B cell (primary cell): Measurements from ENCODE around the gene ALG2. TPM values are rescaled to one million over a fixed set of nuclear protein-coding genes. Genes with fewer than 3 reads are reported as not detected.

Experiments used
- ATAC-seq: fragments of 200-7000 bp; cut with Tn5 transposase; one replicate; pipeline ENCODE4 v1.10.0; 2021; ENCODE audit warnings: low read depth, mild to moderate bottlenecking, moderate number of reproducible peaks, moderate library complexity
- CTCF ChIA-PET: fragments of 350-600 bp; sonication (Branson Sonifier 250); formaldehyde crosslinking; loops from one replicate; lab custom pipeline; 2021; ENCODE audit warnings: antibody characterized with exemption, inconsistent platforms; lab: Charles Lee
- POLR2A ChIA-PET: fragments of 350-600 bp; sonication (Branson Sonifier 250); formaldehyde crosslinking; loops from one replicate; lab custom pipeline; 2021; ENCODE audit warnings: antibody characterized with exemption; lab: Charles Lee
- DNase-seq: peaks from one replicate; pipeline ENCODE4 v3.0.0; 2013
- H2AFZ ChIP-seq: 2 replicates; pipeline ENCODE4 v1.6.1; 2012; ENCODE audit warnings: mild to moderate bottlenecking, low read depth, low read length; ENCODE audit not compliant: insufficient read depth, poor library complexity, severe bottlenecking
- H3K27ac ChIP-seq, 2 donors: 1 replicate in 1 of 2; 2 replicates in 1 of 2; pipeline ENCODE4 v1.5.1; 2012 to 2013; ENCODE audit warnings: low read length in 2 of 2, mild to moderate bottlenecking in 2 of 2, moderate library complexity in 1 of 2
- H3K27me3 ChIP-seq, 4 experiments: fragments of 200-600 bp in 1 of 4; sonication (generic) in 1 of 4; replicated peaks in 1 of 4; 1 replicate in 2 of 4; 2 replicates in 2 of 4; pipeline versions ENCODE4 v1.6.1 to v1.7.0; 2013 to 2016; ENCODE audit warnings: low read length in 3 of 4, mild to moderate bottlenecking in 2 of 4, mixed read lengths in 1 of 4, moderate library complexity in 1 of 4; ENCODE audit not compliant: insufficient read depth in 4 of 4, control insufficient read depth in 3 of 4; ENCODE audit errors: control extremely low read depth in 1 of 4
- H3K36me3 ChIP-seq, 2 experiments: replicated peaks in 1 of 2; 1 replicate in 1 of 2; 2 replicates in 1 of 2; pipeline versions ENCODE4 v1.6.1 to v1.7.1; 2013; ENCODE audit warnings: low read length in 1 of 2; ENCODE audit not compliant: insufficient read depth in 2 of 2, control insufficient read depth in 1 of 2; ENCODE audit errors: control extremely low read depth in 1 of 2, extremely low read depth in 1 of 2
- H3K4me1 ChIP-seq, 2 donors: fragments of 200-600 bp in 1 of 2; sonication (generic) in 1 of 2; 1 replicate in 1 of 2; 2 replicates in 1 of 2; pipeline versions ENCODE4 v1.5.1 to v1.6.1; 2013 to 2017; ENCODE audit warnings: low read length in 2 of 2; ENCODE audit not compliant: control insufficient read depth in 2 of 2, insufficient read depth in 2 of 2
- H3K4me2 ChIP-seq: replicated peaks from 2 replicates; pipeline ENCODE3; 2012; ENCODE audit warnings: mild to moderate bottlenecking, low read depth, low read length; ENCODE audit not compliant: poor library complexity, severe bottlenecking
- H3K4me3 ChIP-seq, 5 experiments: fragments of 200-600 bp in 1 of 5; sonication (generic) in 1 of 5; 1 replicate in 3 of 5; 2 replicates in 2 of 5; pipeline versions ENCODE4 v1.5.1 to v1.7.0; 2011 to 2016; ENCODE audit warnings: low read length in 4 of 5, mild to moderate bottlenecking in 4 of 5, low read depth in 2 of 5, control low read depth in 1 of 5, moderate library complexity in 1 of 5; ENCODE audit not compliant: insufficient read depth in 1 of 5; ENCODE audit errors: control extremely low read depth in 1 of 5, extremely low read depth in 1 of 5
- H3K79me2 ChIP-seq: fragments of 200-600 bp; sonication (generic); one replicate; pipeline ENCODE4 v1.6.0; 2016; ENCODE audit warnings: low read length; ENCODE audit not compliant: control insufficient read depth, insufficient read depth
- H3K9ac ChIP-seq: fragments of 200-600 bp; sonication (generic); 2 replicates; pipeline ENCODE4 v1.6.1; 2017; ENCODE audit warnings: mild to moderate bottlenecking, low read length, moderate library complexity
- H3K9me3 ChIP-seq, 3 donors: one replicate each; pipeline versions ENCODE4 v1.6.1 to v1.7.1; 2013; ENCODE audit warnings: low read length in 2 of 3; ENCODE audit not compliant: control insufficient read depth in 2 of 3, insufficient read depth in 1 of 3; ENCODE audit errors: control extremely low read depth in 1 of 3
- H4K20me1 ChIP-seq: 2 replicates; pipeline ENCODE4 v1.6.0; 2012; ENCODE audit warnings: mild to moderate bottlenecking, low read length; ENCODE audit not compliant: insufficient read depth, control insufficient read depth, poor library complexity, severe bottlenecking
- H3K27ac Mint-ChIP-seq: one replicate; pipeline ENCODE4 v1.8.0; 2021; ENCODE audit warnings: mixed read lengths
- H3K27me3 Mint-ChIP-seq: one replicate; pipeline ENCODE4 v1.8.0; 2021; ENCODE audit warnings: mixed read lengths
- H3K4me1 Mint-ChIP-seq: one replicate; pipeline ENCODE4 v1.8.0; 2021; ENCODE audit warnings: mixed read lengths
- H3K4me3 Mint-ChIP-seq: one replicate; pipeline ENCODE4 v1.8.0; 2021; ENCODE audit warnings: mixed read lengths
- H3K9me3 Mint-ChIP-seq: one replicate; pipeline ENCODE4 v1.8.0; 2022; ENCODE audit warnings: mixed read lengths; ENCODE audit not compliant: insufficient read depth
- EZH2 ChIP-seq: IDR thresholded peaks from 2 replicates; pipeline ENCODE4 v1.6.1; 2012; ENCODE audit warnings: borderline replicate concordance, low read depth, mild to moderate bottlenecking, moderate library complexity, low read length; ENCODE audit not compliant: insufficient read depth, poor library complexity, severe bottlenecking
- WGBS: methylation state at CpG from one replicate; pipeline ENCODE4 v1.1.5; 2013; ENCODE audit warnings: missing lambda C conversion rate; ENCODE audit not compliant: insufficient coverage; 5-methylcytosine and 5-hydroxymethylcytosine counted together
- intact Hi-C: fragments of 100-400 bp; cut with micrococcal nuclease; formaldehyde crosslinking; loops from one replicate; pipeline ENCODE4 v1.10.0; 2022
- polyA plus RNA-seq: library from polyadenylated mRNA; depleted of rRNA; stranded (reverse); fragments of >200 nt; gene quantifications from 2 replicates; pipeline ENCODE4 v1.2.3, GENCODE V29; 2012
- total RNA-seq, 2 donors: library from RNA; stranded (reverse); fragments of 120-200 nt in 1 of 2; gene quantifications; 1 replicate in 1 of 2; 2 replicates in 1 of 2; pipeline versions ENCODE4 v1.2.3 to v1.2.4, GENCODE V29; 2013 to 2022
- TF ChIP-seq, protein P1 (sequence below): fragments of 200-600 bp; IDR thresholded peaks from one replicate; pipeline ENCODE4 v1.8.0; 2022; ENCODE audit warnings: antibody characterized with exemption, mild to moderate bottlenecking

Gene ALG2
- total and polyA plus RNA-seq, 2 donors (not counting 1 experiment from before 2014, with no cell fraction given) = 14.3 to 46.3 TPM

DNA sequence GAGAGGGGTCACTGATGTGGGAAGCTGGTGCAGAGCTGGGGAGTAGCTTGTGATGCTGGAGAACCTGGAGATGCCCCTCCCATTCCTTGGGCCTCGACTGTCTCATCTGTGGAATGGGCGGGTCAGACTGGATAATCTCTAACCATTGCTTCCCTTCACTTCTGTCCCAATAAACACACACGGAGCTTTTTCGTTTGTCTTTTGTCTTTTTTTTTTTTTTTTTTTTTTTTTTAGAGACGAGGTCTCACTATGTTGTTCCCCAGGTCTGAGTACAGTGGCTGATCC is 36.5 kb downstream of the ALG2 start:
- H2AFZ ChIP-seq = peak overlapping the region; percentile 77

More for the DNA sequence above, 36.5 kb downstream of the ALG2 start:
- Mint-ChIP-seq H3K27me3 (no peaks in the 10 kb centered on the region), H3K4me3 (peak overlapping the region; percentile 8), H3K9me3 (no peaks in the 10 kb centered on the region), H3K4me1 (peaks cover 90% of the 10 kb centered on the region), H3K27ac (peak overlapping the region; percentile 84)
- TF ChIP-seq EZH2 = no peak
- TF ChIP-seq, protein P1, sequence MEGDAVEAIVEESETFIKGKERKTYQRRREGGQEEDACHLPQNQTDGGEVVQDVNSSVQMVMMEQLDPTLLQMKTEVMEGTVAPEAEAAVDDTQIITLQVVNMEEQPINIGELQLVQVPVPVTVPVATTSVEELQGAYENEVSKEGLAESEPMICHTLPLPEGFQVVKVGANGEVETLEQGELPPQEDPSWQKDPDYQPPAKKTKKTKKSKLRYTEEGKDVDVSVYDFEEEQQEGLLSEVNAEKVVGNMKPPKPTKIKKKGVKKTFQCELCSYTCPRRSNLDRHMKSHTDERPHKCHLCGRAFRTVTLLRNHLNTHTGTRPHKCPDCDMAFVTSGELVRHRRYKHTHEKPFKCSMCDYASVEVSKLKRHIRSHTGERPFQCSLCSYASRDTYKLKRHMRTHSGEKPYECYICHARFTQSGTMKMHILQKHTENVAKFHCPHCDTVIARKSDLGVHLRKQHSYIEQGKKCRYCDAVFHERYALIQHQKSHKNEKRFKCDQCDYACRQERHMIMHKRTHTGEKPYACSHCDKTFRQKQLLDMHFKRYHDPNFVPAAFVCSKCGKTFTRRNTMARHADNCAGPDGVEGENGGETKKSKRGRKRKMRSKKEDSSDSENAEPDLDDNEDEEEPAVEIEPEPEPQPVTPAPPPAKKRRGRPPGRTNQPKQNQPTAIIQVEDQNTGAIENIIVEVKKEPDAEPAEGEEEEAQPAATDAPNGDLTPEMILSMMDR = no peak
- intact Hi-C loops = loop anchor here (2.0 to 10.0 kb wide), 4 partner anchors 52 to 900 kb away; partner anchors contain the start of gene STX17
- peaks cover 49 to 65% of the 10 kb centered on the region in 2 donors for H3K4me1 ChIP-seq
- H4K20me1 ChIP-seq = no peaks in the 10 kb centered on the region
- H3K36me3 ChIP-seq = no peaks in the 10 kb centered on the region
- POLR2A ChIA-PET = interaction anchor here (0.7 to 2.1 kb wide), 5 partner anchors 36 to 1091 kb away, joined by 3 to 17 read pairs (median 5); partner anchors contain the start of genes ALG2, NR4A3 and SEC61B
- no peak for ATAC-seq
- H3K4me2 ChIP-seq = peak overlapping the region; percentile 59
- H3K27me3 ChIP-seq = no peaks in the 10 kb centered on the region
- WGBS = 100% methylated on average over 2 of the region's 5 CpGs
- DNase-seq = no peak
- no peak overlapping the region for H3K27ac ChIP-seq
- CTCF ChIA-PET = interaction anchor here (0.7 to 11.1 kb wide), 41 partner anchors 9 to 1140 kb away, joined by 3 to 185 read pairs (median 5); partner anchors contain the start of genes ALG2, NR4A3 and SEC61B
- no peaks in the 10 kb centered on the region for H3K9me3 ChIP-seq
- H3K4me3 ChIP-seq = no peak overlapping the region
- no peak overlapping the region for H3K9ac ChIP-seq
- no peaks in the 10 kb centered on the region for H3K79me2 ChIP-seq
